Esophagus squamous epithelium (tissue), 5 donors: Measurements from ENCODE around the gene FAM89A. TPM values are rescaled to one million over a fixed set of nuclear protein-coding genes. Genes with fewer than 3 reads are reported as not detected.

Experiments used
- DNase-seq: peaks from one replicate; lab custom pipeline; 2025; lab: John Stamatoyannopoulos, UW
- H3K27ac ChIP-seq, 4 donors: fragments of 200-600 bp; sonication (generic); one replicate each; pipeline ENCODE4 v1.5.1; 2016 to 2019; ENCODE audit warnings: mild to moderate bottlenecking in 1 of 4
- H3K27me3 ChIP-seq, 4 donors: fragments of 200-600 bp; sonication (generic); 1 replicate in 3 of 4; 2 replicates in 1 of 4; pipeline versions ENCODE4 v1.5.1 to v1.6.0; 2017 to 2021; ENCODE audit warnings: antibody characterized with exemption in 1 of 4
- H3K36me3 ChIP-seq, 3 donors: fragments of 200-600 bp; sonication (generic); one replicate each; pipeline ENCODE4 v1.5.1; 2016 to 2019
- H3K4me1 ChIP-seq, 3 donors: fragments of 200-600 bp; sonication (generic); one replicate each; pipeline ENCODE4 v1.5.1; 2017 to 2019
- H3K4me3 ChIP-seq, 4 donors: fragments of 200-600 bp; sonication (generic); 1 replicate in 3 of 4; 2 replicates in 1 of 4; pipeline ENCODE4 v1.5.1; 2016 to 2019; ENCODE audit warnings: mild to moderate bottlenecking in 2 of 4, moderate library complexity in 1 of 4
- H3K9me3 ChIP-seq, 3 donors: fragments of 200-600 bp; sonication (generic); one replicate each; pipeline ENCODE4 v1.5.1; 2016 to 2019
- POLR2A ChIP-seq, 4 donors: fragments of 450-650 bp; IDR thresholded peaks; one replicate each; pipeline ENCODE4 v1.6.1; 2017; ENCODE audit warnings: antibody characterized with exemption in 4 of 4, mild to moderate bottlenecking in 4 of 4, moderate library complexity in 3 of 4
- WGBS, 2 donors: methylation state at CpG; one replicate each; pipeline ENCODE4 v1.1.5; 2018; 5-methylcytosine and 5-hydroxymethylcytosine counted together
- intact Hi-C: fragments of 100-400 bp; cut with DNase I; formaldehyde crosslinking; loops from one replicate; pipeline ENCODE4 v1.15.0; 2022
- total RNA-seq, 4 donors: library from RNA; depleted of rRNA; stranded (reverse); fragments of >200 nt; gene quantifications; one replicate each; pipeline ENCODE4 v1.1.0, GENCODE V29; 2016
- TF ChIP-seq, protein P1 (sequence below), 6 experiments: fragments of 450-650 bp in 4 of 6; fragments of 200-600 bp in 2 of 6; sonication (generic) in 2 of 6; IDR thresholded peaks; one replicate each; pipeline ENCODE4 v1.5.1; 2016 to 2019; ENCODE audit warnings: antibody characterized with exemption in 6 of 6, mild to moderate bottlenecking in 4 of 6, moderate library complexity in 4 of 6
- donor health status: DM: yes; HTN: yes; CAD: no.

Gene FAM89A
- total RNA-seq: 10 to 100 TPM in 3 of 4 donors, 1 to 10 TPM in 1; 5.0 to 24.8 (median 17.1) TPM

DNA sequence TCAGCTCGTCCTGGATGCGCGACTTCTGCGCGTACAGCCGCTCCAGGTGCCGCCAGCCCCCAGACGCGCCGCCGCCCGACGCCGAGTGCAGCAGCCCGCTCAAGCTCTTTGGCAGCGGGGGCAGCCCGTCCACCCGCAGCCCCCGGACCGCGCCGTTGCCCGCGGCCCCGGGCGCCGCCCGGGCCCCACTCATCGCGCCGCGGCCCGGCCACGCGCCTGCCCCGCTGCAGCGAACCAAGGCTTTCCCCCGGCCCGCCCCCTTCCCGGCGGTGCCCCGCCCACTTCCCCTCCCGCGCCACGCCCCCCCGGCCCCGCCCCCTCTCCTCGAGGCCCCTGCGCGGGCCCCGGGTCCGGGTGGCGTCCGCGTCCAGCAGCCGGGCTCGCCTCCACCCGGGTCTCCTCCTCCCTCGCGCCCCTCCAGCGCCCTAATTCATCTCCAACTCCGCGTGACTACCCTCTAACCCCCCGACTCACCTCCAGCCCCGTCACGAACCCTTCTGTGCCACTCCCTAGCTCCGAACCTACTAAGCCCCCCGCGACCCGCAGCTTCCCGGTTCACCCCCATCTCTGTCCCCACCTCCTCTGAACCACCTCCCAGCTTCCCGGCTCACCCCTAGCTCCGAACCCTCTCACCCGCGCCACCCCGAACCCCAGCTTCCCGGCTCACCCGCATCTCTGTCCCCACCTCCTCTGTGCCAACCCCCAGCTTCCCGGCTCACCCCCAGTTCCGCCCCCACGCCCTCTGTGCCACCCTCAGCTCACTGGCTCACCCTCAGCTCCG is at the start of gene FAM89A:
Gene FAM89A (minus strand): TSS at position 236 of the 781 bp plus-strand sequence. CDS start 43 bp downstream, at position 193.
- H3K4me3 ChIP-seq: peak within 1 kb of the TSS; percentile 63 to 91 (median 88)
- H3K4me1 ChIP-seq: peaks cover 12 to 31% (median 15%) of the 10 kb centered on the region in 3 donors
- 0 to 2% methylated on average over 17 to 26 of the region's 82 CpGs for WGBS, 2 donors
- H3K27me3 ChIP-seq: peaks cover 0 to 30% (median 1%) of the 10 kb centered on the region in 4 donors
- no peak for DNase-seq
- H3K27ac ChIP-seq: peak within 1 kb of the TSS; percentile 63 to 84 (median 72)
- intact Hi-C loops: no loop called here
- TF ChIP-seq, protein P1, sequence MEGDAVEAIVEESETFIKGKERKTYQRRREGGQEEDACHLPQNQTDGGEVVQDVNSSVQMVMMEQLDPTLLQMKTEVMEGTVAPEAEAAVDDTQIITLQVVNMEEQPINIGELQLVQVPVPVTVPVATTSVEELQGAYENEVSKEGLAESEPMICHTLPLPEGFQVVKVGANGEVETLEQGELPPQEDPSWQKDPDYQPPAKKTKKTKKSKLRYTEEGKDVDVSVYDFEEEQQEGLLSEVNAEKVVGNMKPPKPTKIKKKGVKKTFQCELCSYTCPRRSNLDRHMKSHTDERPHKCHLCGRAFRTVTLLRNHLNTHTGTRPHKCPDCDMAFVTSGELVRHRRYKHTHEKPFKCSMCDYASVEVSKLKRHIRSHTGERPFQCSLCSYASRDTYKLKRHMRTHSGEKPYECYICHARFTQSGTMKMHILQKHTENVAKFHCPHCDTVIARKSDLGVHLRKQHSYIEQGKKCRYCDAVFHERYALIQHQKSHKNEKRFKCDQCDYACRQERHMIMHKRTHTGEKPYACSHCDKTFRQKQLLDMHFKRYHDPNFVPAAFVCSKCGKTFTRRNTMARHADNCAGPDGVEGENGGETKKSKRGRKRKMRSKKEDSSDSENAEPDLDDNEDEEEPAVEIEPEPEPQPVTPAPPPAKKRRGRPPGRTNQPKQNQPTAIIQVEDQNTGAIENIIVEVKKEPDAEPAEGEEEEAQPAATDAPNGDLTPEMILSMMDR (IDR thresholded peaks at IDR 0.05): no peak
- peak in 1 of 4 donors; percentile 49 for TF ChIP-seq POLR2A (IDR thresholded peaks at IDR 0.05)
- H3K9me3 ChIP-seq: peaks cover 0 to 9% (median 5%) of the 10 kb centered on the region in 3 donors
- H3K36me3 ChIP-seq: no peaks in the 10 kb centered on the region

DNA sequence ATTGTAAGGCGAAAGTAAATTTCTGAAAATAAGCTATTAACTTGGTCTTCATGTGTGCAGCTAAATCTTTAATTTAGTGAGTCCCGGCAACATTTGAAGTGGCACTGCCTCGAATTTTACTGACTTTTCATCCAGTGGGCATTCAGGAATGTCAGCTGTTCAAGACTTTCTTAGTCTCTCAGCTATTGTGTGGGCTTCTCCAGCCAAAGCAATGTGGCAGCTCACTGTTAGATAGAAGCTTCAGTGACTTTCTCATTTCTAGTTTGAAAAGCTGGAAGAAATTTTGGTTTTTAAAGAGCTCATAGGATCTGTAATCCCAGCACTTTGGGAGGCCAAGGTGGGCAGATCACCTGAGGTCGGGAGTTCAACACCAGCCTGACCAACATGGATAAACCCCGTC is 44.3 kb upstream of the FAM89A start:
- H3K27me3 ChIP-seq: peaks cover 0 to 26% (median 0%) of the 10 kb centered on the region in 4 donors
- H3K36me3 ChIP-seq: no peaks in the 10 kb centered on the region
- WGBS, 2 donors: 70 to 78% methylated on average over 4 to 5 of the region's 5 CpGs
- intact Hi-C loops: no loop called here
- no peaks in the 10 kb centered on the region for H3K4me1 ChIP-seq
- TF ChIP-seq, protein P1 (IDR thresholded peaks at IDR 0.05): no peak
- TF ChIP-seq POLR2A (IDR thresholded peaks at IDR 0.05): no peak
- H3K27ac ChIP-seq: no peak overlapping the region
- DNase-seq: no peak
- H3K9me3 ChIP-seq: no peaks in the 10 kb centered on the region
- H3K4me3 ChIP-seq: no peak overlapping the region

DNA sequence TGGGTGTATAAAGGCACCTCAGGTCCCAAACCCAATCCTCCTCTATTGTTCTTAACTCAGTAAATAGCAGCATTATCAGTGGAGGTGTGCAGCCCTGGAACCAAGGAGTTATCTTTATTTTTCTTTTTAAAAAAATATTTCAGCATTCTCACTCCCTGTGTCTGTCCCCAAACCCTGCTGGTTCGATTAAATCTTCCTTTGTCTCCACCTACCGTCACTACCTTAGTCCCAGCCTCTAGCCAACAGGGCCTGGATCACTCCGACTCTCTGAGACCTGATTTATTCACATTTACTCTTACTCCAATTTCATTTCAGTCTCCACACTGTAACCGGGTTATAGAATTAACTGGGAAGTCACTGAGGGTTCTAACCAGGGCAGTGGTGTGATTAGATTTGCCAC is 39.1 kb upstream of the FAM89A start:
- no peaks in the 10 kb centered on the region for H3K36me3 ChIP-seq
- peaks cover 0 to 31% (median 0%) of the 10 kb centered on the region in 4 donors for H3K27me3 ChIP-seq
- 89 to 90% methylated on average over 4 of the region's 4 CpGs for WGBS, 2 donors
- H3K4me3 ChIP-seq: no peak overlapping the region
- intact Hi-C loops: no loop called here
- peaks cover 0 to under 1% (median 0%) of the 10 kb centered on the region in 3 donors for H3K4me1 ChIP-seq
- TF ChIP-seq, protein P1 (IDR thresholded peaks at IDR 0.05): no peak
- no peak for TF ChIP-seq POLR2A (IDR thresholded peaks at IDR 0.05)
- no peak for DNase-seq
- H3K9me3 ChIP-seq: no peaks in the 10 kb centered on the region
- no peak overlapping the region for H3K27ac ChIP-seq

DNA sequence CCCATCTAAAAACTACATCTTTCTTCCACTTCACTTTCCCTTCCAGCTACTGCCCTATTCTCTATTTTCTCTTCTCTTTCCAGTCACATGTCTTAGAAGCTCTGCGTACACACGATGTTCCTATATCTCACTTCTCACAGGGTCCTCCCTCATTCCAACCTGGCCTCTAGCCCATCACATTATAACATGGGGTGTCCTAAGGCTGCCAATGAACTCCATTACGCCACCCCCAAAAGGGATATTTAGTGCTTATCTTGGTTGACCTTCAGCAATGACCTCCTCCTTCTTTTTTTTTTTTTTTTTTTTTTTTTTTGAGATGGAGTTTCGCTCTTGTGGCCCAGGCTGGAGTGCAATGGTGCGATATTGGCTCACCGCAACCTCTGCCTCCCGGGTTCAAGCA is 38.2 kb upstream of the FAM89A start:
- Histone ChIP-seq H3K27me3 (peaks cover 0 to 25% (median 0%) of the 10 kb centered on the region in 4 donors), H3K36me3 (no peaks in the 10 kb centered on the region), H3K27ac (no peak overlapping the region), H3K4me3 (no peak overlapping the region), H3K4me1 (peaks cover 0 to 5% (median 0%) of the 10 kb centered on the region in 3 donors), H3K9me3 (no peaks in the 10 kb centered on the region)
- intact Hi-C loops: no loop called here
- TF ChIP-seq POLR2A (IDR thresholded peaks at IDR 0.05): no peak
- TF ChIP-seq, protein P1 (IDR thresholded peaks at IDR 0.05): no peak
- no peak for DNase-seq
- 85 to 92% methylated on average over 5 of the region's 7 CpGs for WGBS, 2 donors

DNA sequence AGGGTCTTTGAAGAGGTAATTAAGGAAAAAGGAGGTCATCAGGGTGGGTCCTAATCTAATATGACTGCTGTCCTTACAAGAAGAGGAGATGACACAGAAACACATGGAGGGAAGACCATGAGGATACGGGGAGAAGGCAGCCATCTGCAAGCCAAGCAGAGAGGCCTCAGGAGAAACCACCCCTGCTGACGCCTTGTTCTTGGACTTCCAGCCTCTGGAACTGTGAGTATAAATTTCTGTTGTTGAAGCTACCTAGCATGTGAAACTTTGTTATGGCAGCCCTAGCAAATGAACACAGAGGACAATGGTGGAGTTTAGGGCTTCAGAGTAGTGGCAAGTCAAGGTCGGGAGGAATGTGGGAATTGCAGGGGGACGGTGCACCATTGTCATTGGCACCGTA is 36.7 kb upstream of the FAM89A start:
- peaks cover 0 to 13% (median 0%) of the 10 kb centered on the region in 4 donors for H3K27me3 ChIP-seq
- no peak overlapping the region for H3K4me3 ChIP-seq
- DNase-seq: no peak
- H3K27ac ChIP-seq: no peak overlapping the region
- no peaks in the 10 kb centered on the region for H3K9me3 ChIP-seq
- WGBS, 2 donors: 80 to 88% methylated on average over 5 of the region's 5 CpGs
- TF ChIP-seq, protein P1 (IDR thresholded peaks at IDR 0.05): no peak
- TF ChIP-seq POLR2A (IDR thresholded peaks at IDR 0.05): no peak
- intact Hi-C loops: no loop called here
- H3K36me3 ChIP-seq: no peaks in the 10 kb centered on the region
- peaks cover 0 to 5% (median 0%) of the 10 kb centered on the region in 3 donors for H3K4me1 ChIP-seq
